Superior temporal gyrus (tissue), 1 donor: ENCODE results near the gene ITPKB.
"Not testable (repeated sequence)": the region's sequence is repeated elsewhere in the genome, so short reads cannot be mapped to it uniquely, and the experiment has no call there.

Experiments used
- DNase-seq: peaks from one replicate; pipeline ENCODE4 v3.0.0-alpha.2; 2016; ENCODE audit errors: extremely low spot score

The ITPKB gene

DNA sequence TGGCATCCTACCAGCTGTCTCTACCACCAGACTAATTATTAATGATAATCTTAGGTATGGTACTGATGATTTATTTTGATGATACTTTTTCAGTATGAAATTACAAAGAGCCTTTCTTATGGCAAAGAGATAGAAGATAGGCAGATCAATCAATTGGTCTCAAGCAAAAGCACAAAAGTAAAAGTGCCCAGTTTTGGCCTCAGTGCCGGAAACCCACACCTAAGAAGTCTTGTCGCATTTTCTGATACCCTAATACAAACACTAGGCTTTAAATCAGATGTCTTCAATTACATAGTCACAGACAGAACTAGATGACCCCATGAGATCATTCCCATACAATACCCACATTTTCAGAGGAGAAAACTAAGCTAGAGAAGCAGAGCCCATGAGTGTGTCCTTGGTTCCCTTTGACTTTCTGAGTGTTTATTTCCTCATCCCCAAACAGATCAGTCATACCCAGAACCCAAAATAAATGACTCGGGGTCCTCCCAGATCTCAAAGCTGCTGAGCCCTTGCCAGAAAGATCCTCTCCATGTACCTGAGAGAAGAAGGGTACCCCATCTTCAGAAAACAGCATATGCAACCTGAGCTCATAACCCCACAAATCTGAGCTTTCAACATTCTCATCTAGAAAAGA is 7.7 kb downstream of the ITPKB start:
- DNase-seq = peak; percentile 53

DNA sequence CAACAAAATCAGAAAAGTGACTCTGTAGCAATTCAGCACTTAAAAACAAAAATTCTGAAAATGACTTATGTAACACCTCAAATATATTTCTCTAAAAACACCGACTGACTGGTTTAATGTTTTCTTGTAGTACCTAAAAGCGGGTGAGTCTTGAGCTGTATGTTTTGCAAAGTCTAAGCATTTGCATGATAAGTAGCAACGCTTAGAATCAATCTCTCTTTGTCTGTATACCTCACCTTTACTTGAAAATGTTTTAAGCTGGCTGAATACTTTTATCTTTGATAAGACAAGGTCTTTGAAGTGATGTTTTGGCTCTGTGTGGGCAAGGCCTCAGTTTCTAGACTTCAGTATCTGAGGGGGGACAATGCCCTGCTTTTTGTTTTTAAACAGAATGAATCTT is 8.2 kb downstream of the ITPKB start:
- DNase-seq = peak; percentile 40

DNA sequence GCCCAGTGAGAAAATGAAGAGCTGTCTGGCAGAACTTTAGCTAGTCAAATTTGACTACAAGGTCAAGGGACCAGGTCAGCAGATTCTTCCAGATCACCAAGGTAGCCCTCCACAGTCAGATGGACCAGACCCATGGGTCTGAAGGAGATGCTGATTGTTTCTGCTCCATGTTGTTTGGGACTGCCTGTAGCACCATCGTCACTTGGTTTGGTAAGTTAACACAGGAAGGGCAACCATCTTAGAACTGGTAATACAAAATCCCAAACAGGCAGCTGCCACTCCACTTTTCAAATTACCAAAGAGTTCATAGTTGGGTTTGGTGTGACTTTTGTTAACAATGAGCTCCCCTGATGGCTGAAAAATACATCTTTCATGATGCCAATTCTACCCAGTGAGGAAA is 9.0 kb downstream of the ITPKB start:
- DNase-seq = peak; percentile 10

DNA sequence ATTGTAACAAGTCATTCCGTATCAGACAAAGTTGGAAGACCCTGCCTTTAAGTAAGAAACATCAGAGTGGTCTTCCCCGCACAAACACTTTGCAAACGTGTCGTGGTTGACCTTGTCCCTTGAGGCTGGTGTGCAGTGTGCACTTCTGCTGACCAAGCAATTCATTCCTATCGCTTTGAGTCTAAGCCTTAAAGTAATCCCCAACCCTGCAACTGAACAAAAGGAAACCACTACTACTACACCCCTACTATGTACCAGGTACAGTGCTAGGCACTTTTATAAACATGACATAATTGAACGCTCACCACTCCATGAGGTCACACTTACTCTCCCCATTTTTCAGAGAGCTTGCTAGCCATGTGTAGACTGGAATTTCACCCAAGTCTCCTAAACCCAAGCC is 10.6 kb downstream of the ITPKB start:
- DNase-seq = no peak

DNA sequence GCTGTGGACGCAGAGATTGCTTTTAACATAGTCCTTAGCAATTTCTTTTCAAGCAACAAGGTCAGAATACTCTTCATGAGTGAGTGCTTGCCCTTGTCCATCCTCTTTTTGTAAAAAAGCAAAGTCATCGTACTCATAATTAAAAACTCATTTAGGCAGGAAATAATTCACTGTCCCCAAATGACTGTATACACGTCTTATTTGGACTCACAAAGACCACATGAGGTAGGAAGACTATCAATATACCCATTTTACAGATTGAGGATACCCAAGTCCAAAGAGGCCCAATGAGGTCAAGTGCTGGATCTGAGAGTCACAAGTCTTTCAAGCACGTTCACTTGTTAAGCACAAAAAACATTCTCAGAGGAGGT is 13.2 kb downstream of the ITPKB start:
- no peak for DNase-seq

DNA sequence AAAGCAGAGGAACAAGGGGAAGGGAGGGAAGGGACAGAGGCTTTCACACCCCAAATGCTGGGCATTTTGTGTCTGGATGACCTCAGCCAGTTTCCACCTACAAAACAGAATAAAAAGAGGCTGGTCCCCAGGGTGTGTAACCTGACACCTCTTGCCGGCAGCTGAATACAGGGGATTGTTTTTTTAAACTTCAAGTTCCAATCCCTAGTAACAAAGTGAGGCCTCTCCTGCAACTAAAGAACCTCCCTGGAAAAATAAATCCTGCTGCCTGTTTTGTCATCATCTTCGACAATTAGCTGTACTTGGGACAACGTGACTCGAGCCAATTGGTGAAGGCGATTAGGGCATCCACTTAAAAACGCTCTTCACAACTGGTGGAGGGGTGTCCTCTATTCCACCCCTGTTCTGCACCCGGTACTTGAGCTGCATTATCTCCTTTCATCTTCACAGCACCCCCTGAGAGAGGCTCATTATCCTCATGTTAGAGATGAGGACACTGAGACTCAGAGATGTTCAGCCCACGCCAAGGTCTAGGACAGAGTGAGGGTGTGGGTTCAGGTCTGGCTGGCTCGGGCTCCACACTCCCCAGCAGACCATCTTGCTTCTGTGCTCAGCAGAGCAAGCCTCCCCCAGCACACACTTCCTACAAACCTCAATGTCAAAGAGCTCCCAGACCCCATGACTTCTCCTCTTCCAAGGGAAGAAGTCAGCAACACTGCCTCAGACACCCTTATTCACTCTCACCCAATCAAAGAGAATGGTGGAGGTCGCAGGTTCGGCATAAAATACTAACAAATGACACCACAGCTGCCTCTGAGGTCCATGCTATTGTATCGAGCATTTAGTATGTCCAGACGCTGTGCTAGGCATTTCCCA is 15.2 kb downstream of the ITPKB start:
- no peak for DNase-seq

DNA sequence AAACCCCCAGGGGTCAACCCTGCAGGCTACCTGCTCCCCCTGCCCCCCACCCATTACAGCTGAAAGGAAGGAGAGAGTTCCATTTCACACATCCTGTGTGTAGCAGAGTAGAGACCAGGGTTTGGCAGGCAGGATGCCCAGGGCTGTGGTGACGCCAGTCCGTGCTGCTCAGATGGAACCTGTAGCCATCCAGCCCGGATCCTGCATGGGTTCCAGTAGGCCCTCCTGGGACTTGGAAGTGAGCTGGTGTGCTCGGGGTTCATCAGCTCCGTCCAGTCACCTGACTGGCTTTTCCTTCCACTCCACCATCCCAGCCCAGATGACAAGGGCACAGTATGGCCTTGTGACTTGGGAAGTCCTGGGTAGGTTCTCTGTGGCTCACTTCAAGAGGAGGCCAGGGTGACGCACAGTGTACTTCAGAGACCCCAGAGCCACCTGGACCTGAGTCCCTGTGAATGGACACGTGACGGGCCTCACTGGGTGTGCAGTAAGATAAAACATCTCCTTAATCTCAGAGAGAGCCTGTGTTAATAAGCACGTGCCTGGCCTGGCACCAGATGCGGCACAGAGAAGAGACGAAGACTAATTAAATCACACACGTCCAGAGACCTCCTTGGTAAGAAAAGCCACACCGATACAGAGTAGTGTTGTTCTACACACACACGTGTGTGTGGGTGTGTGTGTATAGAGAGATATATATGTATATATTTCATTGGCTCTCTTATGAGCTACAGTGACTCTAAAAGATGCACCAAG is 16.0 kb downstream of the ITPKB start:
- DNase-seq = no peak

DNA sequence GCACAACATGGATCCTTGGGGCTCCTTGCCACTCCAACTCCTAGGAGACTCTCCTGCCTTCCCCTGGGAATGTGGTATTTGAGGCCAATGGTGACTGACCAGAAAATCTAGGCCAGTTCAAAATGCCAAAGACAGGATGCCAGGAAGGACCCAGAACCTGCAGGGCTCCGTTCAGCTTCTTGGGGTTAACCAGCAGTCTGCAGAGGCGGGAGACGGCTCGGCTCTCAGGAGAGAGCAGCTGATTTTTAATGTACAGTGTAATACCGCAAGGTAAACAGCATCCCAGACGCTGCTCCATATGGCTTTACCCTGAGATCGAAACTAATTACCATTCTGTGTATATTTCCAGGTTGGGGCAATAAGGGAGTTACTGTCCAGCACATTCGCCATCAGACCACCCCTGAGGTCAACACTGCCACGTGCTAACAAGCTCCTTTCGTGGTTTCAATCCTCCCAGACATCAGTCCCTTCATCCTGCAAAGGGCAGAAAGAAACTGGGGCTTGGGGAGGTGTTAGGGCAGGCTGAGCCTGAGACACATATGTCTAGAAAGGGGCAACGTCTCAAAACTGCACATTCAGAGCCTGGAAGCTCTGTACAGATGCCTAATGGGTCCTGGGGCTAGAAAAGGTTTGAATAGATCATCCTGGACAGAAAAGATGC is 16.7 kb downstream of the ITPKB start:
- no peak for DNase-seq

DNA sequence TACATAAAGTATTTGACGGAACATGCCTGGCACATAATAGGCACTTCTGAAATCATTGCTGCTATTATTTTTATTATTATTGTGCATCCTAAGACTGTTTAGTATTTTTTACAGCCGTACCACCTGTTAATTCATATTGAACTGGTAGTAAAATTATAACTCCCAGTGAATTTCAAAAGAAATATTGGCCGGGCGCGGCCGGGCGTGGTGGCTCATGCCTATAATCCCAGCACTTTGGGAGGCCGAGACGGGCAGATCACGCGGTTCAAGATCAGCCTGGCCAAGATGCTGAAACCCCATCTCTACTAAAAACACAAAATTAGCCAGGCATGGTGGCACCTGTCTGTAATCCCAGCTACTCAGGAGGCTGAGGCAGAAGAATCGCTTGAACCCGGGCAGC is 18.5 kb downstream of the ITPKB start:
- not testable (repeated sequence) for DNase-seq

DNA sequence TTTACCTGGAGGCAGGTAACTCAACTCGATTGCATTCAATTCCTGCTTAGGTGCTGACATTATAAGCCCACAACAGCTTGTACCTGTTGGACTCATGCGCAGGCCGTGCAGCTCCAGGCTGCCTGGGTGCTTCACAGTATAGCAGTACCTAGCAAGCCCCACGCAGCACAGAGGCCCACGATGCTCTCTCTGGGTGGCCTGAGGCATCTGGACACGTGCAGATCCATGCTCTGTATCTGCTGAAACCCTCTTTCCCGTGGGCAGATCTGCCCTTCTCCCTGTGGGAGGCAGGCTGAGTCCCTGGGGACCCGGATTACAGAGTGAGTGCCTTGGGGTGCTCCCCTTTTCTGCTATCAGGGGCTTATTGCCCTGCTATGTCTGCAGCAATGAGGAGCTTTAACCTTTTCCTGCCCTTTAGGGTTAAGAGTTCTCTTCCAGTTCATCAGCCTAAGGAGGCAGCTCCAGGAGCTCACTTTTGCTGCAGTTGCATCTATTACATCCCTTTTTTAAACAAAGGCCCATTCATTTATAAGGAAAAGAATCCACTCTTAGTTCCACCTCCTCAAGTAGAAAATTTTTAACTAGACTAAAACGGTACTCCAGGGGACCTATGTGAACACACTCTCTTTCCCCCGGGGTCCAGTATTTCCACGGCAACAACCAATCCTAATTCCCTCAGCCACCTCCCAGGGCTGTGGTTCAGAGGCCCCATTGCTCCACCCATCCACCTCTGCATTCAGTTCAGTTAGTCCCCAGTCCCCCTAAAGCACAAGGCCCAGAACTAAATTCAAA is 19.3 kb downstream of the ITPKB start:
- DNase-seq = no peak

DNA sequence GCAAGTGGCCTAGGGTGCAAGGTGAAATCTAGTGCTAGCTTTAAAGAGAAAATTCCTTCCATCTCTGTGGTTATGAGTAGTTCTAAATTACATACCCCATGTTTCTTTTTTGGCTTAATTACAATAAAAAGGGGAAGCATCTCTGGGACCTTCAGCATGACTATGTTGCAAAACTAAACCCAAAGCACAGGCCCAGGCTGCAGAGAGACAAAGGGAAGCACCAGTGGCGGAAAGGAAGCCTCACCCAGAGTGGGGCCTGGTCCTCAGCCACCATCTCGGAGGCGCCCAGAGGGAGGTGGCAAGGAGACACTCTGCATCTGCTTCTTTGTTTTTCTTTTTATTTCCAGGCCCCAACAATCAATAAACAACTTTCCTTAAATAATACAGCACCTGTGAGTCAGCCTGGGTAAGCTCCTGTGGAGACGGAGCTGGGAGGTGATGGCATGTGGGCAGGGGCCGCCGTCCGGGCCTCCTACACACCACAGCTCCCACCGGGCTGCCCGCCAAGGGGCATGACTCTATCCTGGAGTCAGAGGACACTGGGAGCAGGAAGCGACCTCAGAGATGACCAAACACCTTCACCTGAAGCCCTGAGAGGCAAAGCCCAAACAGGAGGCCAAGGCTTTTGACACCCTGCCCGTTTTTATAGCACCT is 21.7 kb downstream of the ITPKB start:
- peak; percentile 37 for DNase-seq

DNA sequence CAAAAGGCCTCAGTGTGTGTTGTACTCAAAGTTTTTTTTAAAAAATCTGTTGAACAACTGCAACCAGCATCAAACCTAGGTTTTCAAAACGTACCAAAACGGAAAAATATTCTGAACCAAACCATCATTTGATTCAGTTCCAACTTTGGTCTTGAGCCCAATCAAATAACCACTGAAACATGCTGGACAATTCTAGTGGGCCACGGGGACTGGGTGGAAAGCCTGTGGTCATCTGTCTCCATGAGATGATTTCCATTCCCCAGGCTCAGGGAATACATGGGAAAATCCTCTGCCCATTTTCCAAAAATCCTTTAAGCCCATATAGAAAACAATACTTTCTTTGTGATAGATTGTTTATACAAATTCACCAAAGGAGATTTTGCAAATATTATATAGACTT is 22.5 kb downstream of the ITPKB start:
- peak; percentile 28 for DNase-seq

DNA sequence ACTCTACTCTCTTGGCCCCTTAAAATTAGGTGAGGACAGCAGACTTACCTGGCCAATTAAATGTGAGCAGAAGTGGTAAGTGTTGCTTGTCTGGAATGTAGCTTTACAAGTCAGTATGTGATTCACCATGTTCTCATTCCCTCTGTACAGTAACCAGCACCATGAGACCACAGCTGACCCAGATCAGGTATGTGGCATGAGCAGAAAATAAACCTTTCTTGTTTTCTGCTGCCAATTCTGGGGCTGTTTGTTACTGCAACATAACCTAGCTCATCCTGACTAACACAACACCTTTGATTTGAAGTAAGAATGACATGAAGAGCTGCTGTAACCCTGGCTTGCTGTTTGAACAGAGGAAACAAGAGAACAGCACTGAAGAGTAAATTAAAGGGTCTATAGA is 24.9 kb downstream of the ITPKB start:
- DNase-seq = no peak

DNA sequence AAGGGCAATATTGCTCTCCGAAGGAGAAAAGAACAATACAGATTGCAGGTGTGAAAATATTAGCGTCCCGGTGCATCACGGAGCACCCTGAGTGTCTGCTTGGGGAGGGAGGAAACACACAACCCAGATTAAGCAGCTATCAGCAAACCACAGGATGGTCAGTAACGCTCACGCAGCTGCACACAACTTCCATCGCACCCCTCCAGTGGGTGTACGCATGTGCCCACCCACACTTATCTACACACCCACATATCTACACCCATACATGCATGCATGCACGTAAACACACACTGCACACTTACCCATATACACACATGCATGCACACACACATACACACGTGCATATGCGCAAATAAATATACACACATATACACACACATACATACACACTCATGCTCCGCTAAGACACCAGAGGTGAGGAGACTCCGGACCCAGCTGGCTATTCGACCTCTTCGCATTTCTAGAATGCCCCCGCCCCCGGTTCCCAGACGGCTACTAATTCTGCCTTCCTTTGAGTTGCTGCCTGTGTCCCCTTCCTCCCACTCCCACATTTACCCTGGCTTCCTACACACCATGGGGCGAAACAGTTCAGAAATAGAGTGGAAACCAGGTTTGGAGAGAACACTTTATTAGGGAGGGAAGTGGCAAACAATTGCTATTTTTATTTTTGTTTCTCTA is 26.2 kb downstream of the ITPKB start:
- DNase-seq = no peak

DNA sequence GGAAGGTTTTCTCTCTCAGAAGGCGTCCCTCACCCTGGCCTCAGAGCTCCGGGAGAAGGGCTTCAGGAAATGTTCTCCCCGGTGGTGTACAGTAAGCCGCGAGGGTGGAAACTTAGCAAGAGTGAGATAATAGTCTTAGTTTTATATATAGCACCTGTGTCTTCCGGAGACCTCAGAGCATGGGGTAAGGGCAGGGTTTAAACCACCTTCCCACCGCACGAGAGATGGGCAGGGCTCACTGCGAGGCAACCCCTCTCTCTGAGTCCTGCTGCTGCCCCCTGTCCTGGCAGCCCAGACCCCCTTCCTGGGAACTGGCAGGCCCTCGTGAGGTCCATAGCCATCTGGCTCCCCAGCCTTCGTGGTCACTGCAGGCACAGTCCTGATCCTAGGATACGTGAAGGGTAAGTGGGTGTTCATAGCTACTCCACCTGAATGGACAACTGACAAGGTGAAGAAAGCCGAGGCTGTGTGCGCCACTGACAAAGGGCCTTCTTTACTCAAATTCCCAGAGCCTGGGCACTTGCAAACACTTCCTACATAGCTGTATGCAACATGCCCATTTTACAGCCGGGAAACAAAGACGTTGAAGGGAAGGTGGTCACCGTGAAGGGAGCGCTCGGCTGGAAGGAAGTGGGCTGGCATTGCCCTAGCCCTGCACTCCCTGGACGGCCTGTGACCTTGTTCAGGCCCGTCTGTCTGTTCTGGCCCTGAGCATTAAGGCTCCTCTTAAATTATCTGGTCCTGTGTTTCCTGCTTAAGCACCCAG is 26.9 kb downstream of the ITPKB start:
- DNase-seq = no peak

DNA sequence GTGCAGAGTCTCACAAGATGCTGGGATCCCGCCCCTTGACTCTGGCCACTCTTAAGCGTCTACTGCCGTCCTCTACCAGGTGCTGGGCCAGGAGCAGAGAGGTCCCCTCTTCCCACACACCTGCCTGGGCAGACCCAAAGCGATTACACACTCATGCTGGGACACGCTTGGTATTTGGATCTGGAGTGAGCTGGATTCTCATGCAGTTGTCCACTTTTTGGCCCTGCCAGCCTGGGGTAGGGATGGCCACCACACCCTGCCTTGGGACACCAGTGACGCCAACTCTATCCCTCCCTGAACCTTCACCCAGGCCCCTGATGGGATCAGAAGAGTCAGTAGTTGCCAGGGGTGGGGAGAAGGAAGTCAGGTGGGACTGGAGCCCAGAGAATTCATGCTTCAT is 28.6 kb downstream of the ITPKB start:
- no peak for DNase-seq

DNA sequence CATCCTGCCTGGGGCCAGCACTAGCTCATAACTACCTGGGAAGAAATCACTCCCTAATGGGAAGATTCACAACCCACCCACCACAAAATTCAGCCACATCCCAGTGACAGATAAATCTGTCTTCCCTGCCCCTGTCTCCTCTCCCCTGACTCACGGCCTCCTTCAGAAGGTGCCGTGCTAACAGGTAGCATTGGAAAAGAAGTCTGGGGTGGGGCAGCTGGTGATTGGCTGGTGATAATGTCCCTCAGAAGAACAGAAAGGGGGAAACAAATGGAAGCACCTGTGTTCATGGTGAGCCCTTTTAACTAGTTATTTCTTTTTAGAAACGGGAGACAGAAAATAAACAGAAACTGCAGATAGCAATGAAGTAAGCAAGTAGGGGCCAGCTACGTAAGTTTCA is 29.1 kb downstream of the ITPKB start:
- no peak for DNase-seq

DNA sequence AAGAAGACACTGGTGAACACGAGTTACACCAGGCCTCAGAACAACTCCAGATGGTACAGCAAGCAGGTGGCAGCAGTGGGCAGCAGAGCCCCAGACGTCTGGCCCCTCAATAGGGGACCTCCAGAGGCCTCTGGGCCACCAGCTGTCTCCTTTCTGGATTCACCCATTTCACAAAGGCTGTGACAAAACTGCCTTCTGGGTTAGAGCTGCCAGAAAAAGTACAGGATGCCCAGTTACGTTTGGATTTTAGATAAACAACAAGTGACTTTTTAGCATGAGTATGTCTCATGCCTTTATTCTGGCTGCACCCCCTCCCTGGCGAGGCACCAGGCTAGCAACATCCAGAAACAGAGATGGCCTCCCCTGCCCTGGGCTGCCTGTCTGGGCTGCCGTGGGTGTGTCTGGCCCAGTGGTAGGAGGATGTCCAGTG is 30.1 kb downstream of the ITPKB start:
- DNase-seq = no peak

DNA sequence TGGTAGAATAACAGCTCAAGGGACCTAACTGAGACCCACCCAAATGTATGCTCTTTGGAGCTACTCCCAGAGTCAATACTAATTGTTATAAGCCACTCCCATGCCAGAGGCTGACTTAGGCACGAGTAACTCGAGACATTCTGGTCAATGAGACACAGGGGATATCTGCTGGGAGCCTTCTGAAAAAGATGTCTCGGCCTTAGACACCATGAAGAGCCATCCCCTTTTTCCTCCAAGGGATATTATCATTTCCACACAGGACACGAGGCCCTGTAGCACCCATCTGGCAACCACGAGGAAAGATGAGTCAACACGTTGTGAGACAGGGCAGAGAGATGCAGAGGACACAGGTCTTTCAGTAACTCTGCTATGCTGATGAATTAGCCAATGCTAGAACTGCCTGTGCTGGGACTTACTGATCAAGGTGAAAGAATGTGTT is 30.7 kb downstream of the ITPKB start:
- DNase-seq = no peak
